Thyroid gland (tissue), 4 donors: ENCODE data around the gene DHX16.

Source experiments
- CTCF ChIP-seq, 6 experiments: fragments of 200-600 bp in 3 of 6; fragments of 450-650 bp in 3 of 6; sonication (generic) in 3 of 6; IDR thresholded peaks; one replicate each; pipeline ENCODE4 v1.5.1; 2016 to 2019; ENCODE audit warnings: antibody characterized with exemption in 6 of 6, mild to moderate bottlenecking in 2 of 6, inconsistent platforms in 1 of 6, moderate library complexity in 1 of 6
- POLR2A ChIP-seq, 2 donors: fragments of 450-650 bp; IDR thresholded peaks; one replicate each; pipeline ENCODE4 v1.6.1; 2017; ENCODE audit warnings: antibody characterized with exemption in 2 of 2, mild to moderate bottlenecking in 2 of 2, moderate library complexity in 1 of 2

- no peak for TF ChIP-seq POLR2A (IDR thresholded peaks at IDR 0.05)
- peak in 3 of 6 experiments; percentile 24 to 27 (median 25) for TF ChIP-seq CTCF (IDR thresholded peaks at IDR 0.05)
Observed at GRCh38 chr6:30612213-30612612, 60.6 kb downstream of the DHX16 start.
